ENCODE measurements around the gene ARFGEF2. TPM values are rescaled to one million over a fixed set of nuclear protein-coding genes. Genes with fewer than 3 reads are reported as not detected.

Gene ARFGEF2
- total and polyA plus RNA-seq, 10 of the 15 experiments (the other 5 are each of a cell fraction or from before 2014, with no cell fraction given), result 5.2 to 24.1 (median 17.7) TPM

GRCh38 chr20:48952656-48953055 is 31.1 kb downstream of the ARFGEF2 start:
- H3K9me3 ChIP-seq (replicated peaks; ENCODE audit: control insufficient read depth, insufficient read depth, low read length), result no peaks in the 10 kb centered on the region
- intact Hi-C loops (cut with micrococcal nuclease; ENCODE audit: unreplicated experiment) (no loop called here), in situ Hi-C loops (cut with MboI) (no loop called here)
- H3K4me1 ChIP-seq (ENCODE audit: control insufficient read depth, insufficient read depth, low read length), result no peaks in the 10 kb centered on the region
- BruUV-seq (replicated peaks), result no TSS peak
- no peak for FAIRE-seq
- ATAC-seq, result no peak
- ChIA-PET CTCF (interaction anchor here (1.2 kb wide), 1 partner anchor 295 kb away, joined by 3 read pairs; no protein-coding TSS in a partner anchor), POLR2A (no interaction called here), RAD21 (ENCODE audit: unreplicated experiment) (interaction anchor here (1.3 kb wide), 1 partner anchor 295 kb away, joined by 3 read pairs; no protein-coding TSS in a partner anchor), SMC1A (ENCODE audit: uncharacterized antibody, unreplicated experiment) (interaction anchor here (1.7 kb wide), 1 partner anchor 10 kb away, joined by 5 read pairs; no protein-coding TSS in a partner anchor)
- no peak overlapping the region for H3K9ac ChIP-seq (ENCODE audit: control insufficient read depth, insufficient read depth, low read length)
- DNase-seq (ENCODE audit: low read depth, low spot score), result no peak
- H3K4me2 ChIP-seq (ENCODE audit: control insufficient read depth, insufficient read depth), result no peak overlapping the region
- H2AFZ ChIP-seq (ENCODE audit: control insufficient read depth, low read depth, low read length), result no peak overlapping the region
- peaks cover 20 to 37% of the 10 kb centered on the region in 2 experiments for H3K36me3 ChIP-seq (ENCODE audit: control insufficient read depth in 2 of 2, insufficient read depth in 2 of 2, low read length in 1 of 2)
- no peaks in the 10 kb centered on the region for H3K27me3 ChIP-seq (replicated peaks in 1 of 2; ENCODE audit: control insufficient read depth in 2 of 2, insufficient read depth in 2 of 2, low read length in 1 of 2)
- H3K4me3 ChIP-seq, result no peak overlapping the region
- no peaks in the 10 kb centered on the region for H3K79me2 ChIP-seq (ENCODE audit: control insufficient read depth, insufficient read depth, low read length)
- TF ChIP-seq CEBPB (IDR thresholded peaks at IDR 0.05; ENCODE audit: borderline replicate concordance in 1 of 2, low read depth in 2 of 2, low read length in 2 of 2) (no peak), CTCF (IDR thresholded peaks at IDR 0.05 in 2 of 3, conservative IDR thresholded peaks at IDR 0.05 in 1 of 3; ENCODE audit: control insufficient read depth in 2 of 3, extremely low read depth in 1 of 3, insufficient read depth in 1 of 3, low read depth in 3 of 3, low read length in 3 of 3) (no peak), RUNX3 (IDR thresholded peaks at IDR 0.05; ENCODE audit: low read length) (no peak), ATF2 (IDR thresholded peaks at IDR 0.05; ENCODE audit: low read length) (no peak), IRF4 (IDR thresholded peaks at IDR 0.05; ENCODE audit: low read depth, low read length) (no peak), HCFC1 (IDR thresholded peaks at IDR 0.05; ENCODE audit: low read length) (no peak), RFX5 (IDR thresholded peaks at IDR 0.05; ENCODE audit: low read depth, low read length) (no peak), STAT3 (IDR thresholded peaks at IDR 0.05; ENCODE audit: low read depth, low read length) (no peak), CHD4 (IDR thresholded peaks at IDR 0.05) (no peak), SMAD1 (IDR thresholded peaks at IDR 0.05; ENCODE audit: low read depth, partially characterized antibody) (no peak), NFIC (IDR thresholded peaks at IDR 0.05; ENCODE audit: low read depth, low read length) (no peak), SMC3 (IDR thresholded peaks at IDR 0.05; ENCODE audit: borderline replicate concordance, low read length) (no peak), ATF7 (IDR thresholded peaks at IDR 0.05; ENCODE audit: low read depth) (no peak), TCF7 (IDR thresholded peaks at IDR 0.05; ENCODE audit: borderline replicate concordance) (no peak)
- H4K20me1 ChIP-seq (ENCODE audit: control insufficient read depth, insufficient read depth), result no peaks in the 10 kb centered on the region
- no peak overlapping the region for H3K27ac ChIP-seq (ENCODE audit: control insufficient read depth, insufficient read depth)
- 81% methylated on average over 6 of the region's 6 CpGs for WGBS (ENCODE audit: insufficient coverage, insufficient replicate concordance, low lambda C conversion rate, missing lambda C conversion rate)
